CD14-positive monocyte (primary cell): Measurements from ENCODE around the gene MLLT3. TPM values are rescaled to one million over a fixed set of nuclear protein-coding genes. Genes with fewer than 3 reads are reported as not detected.

Experiments
- DNase-seq, 3 donors: peaks; one replicate each; pipeline ENCODE4 v3.0.0-alpha.2; 2011 to 2022
- H2AFZ ChIP-seq: 2 replicates; pipeline ENCODE4 v1.6.0; 2012; ENCODE audit warnings: mild to moderate bottlenecking, low read depth, low read length, inconsistent platforms; ENCODE audit not compliant: insufficient read depth, poor library complexity, severe bottlenecking
- H3K27ac ChIP-seq, 2 donors: 1 replicate in 1 of 2; 2 replicates in 1 of 2; pipeline ENCODE4 v1.5.1; 2012 to 2013; ENCODE audit warnings: low read length in 2 of 2, control low read depth in 1 of 2, inconsistent platforms in 1 of 2, low read depth in 1 of 2, mild to moderate bottlenecking in 1 of 2
- H3K27me3 ChIP-seq, 2 donors: one replicate each; pipeline versions ENCODE4 v1.6.0 to v1.6.1; 2011 to 2013; ENCODE audit warnings: low read length in 2 of 2; ENCODE audit not compliant: control insufficient read depth in 2 of 2, insufficient read depth in 2 of 2
- H3K36me3 ChIP-seq, 2 donors: replicated peaks in 1 of 2; 1 replicate in 1 of 2; 2 replicates in 1 of 2; pipeline versions ENCODE4 v1.5.1 to v1.6.1; 2012 to 2013; ENCODE audit warnings: low read length in 2 of 2, control low read depth in 1 of 2, inconsistent platforms in 1 of 2, mild to moderate bottlenecking in 1 of 2; ENCODE audit not compliant: insufficient read depth in 2 of 2, control insufficient read depth in 1 of 2
- H3K4me1 ChIP-seq, 2 donors: 1 replicate in 1 of 2; 2 replicates in 1 of 2; pipeline versions ENCODE4 v1.5.1 to v1.6.1; 2012 to 2013; ENCODE audit warnings: low read length in 2 of 2, control low read depth in 1 of 2, inconsistent platforms in 1 of 2, mild to moderate bottlenecking in 1 of 2, moderate library complexity in 1 of 2; ENCODE audit not compliant: insufficient read depth in 2 of 2, control insufficient read depth in 1 of 2
- H3K4me2 ChIP-seq: replicated peaks from 2 replicates; pipeline ENCODE3; 2012; ENCODE audit warnings: low read length, moderate library complexity, mild to moderate bottlenecking; ENCODE audit not compliant: poor library complexity, severe bottlenecking; ENCODE audit errors: extremely low read depth
- H3K4me3 ChIP-seq, 3 experiments: fragments of 200-600 bp in 1 of 3; sonication (generic) in 1 of 3; replicated peaks in 1 of 3; 1 replicate in 2 of 3; 2 replicates in 1 of 3; pipeline ENCODE4 v1.5.1; 2011 to 2013; ENCODE audit warnings: low read length in 3 of 3, mild to moderate bottlenecking in 3 of 3, control low read depth in 2 of 3, low read depth in 2 of 3, inconsistent platforms in 1 of 3, moderate library complexity in 1 of 3
- H3K79me2 ChIP-seq: 2 replicates; pipeline ENCODE4 v1.6.0; 2012; ENCODE audit warnings: mild to moderate bottlenecking, control low read depth, inconsistent platforms, low read length, moderate library complexity; ENCODE audit not compliant: insufficient read depth
- H3K9ac ChIP-seq: 2 replicates; pipeline ENCODE4 v1.6.0; 2017; ENCODE audit warnings: low read length, mild to moderate bottlenecking; ENCODE audit not compliant: insufficient read depth, poor library complexity, severe bottlenecking
- H3K9me3 ChIP-seq, 2 donors: replicated peaks in 1 of 2; 1 replicate in 1 of 2; 2 replicates in 1 of 2; pipeline versions ENCODE4 v1.5.1 to v1.6.1; 2012 to 2013; ENCODE audit warnings: low read length in 2 of 2, control low read depth in 1 of 2; ENCODE audit not compliant: control insufficient read depth in 1 of 2, insufficient read depth in 1 of 2
- H4K20me1 ChIP-seq: 2 replicates; pipeline ENCODE4 v1.6.0; 2012; ENCODE audit warnings: mild to moderate bottlenecking, low read length, control low read depth, moderate library complexity; ENCODE audit not compliant: insufficient read depth
- H3K27ac Mint-ChIP-seq, 7 donors: one replicate each; pipeline ENCODE4 v1.8.0; 2020; ENCODE audit warnings: mild to moderate bottlenecking in 7 of 7, mixed read lengths in 7 of 7, moderate library complexity in 6 of 7, inconsistent platforms in 2 of 7
- H3K27me3 Mint-ChIP-seq, 3 donors: one replicate each; pipeline ENCODE4 v1.8.0; 2021 to 2022; ENCODE audit warnings: low read depth in 3 of 3, mild to moderate bottlenecking in 3 of 3, mixed read lengths in 3 of 3, moderate library complexity in 3 of 3, inconsistent platforms in 1 of 3
- H3K36me3 Mint-ChIP-seq, 2 donors: one replicate each; pipeline ENCODE4 v1.8.0; 2020; ENCODE audit warnings: mixed read lengths in 2 of 2, inconsistent platforms in 1 of 2, mild to moderate bottlenecking in 1 of 2
- H3K4me1 Mint-ChIP-seq: one replicate; pipeline ENCODE4 v1.8.0; 2020; ENCODE audit warnings: mild to moderate bottlenecking, mixed read lengths
- H3K4me3 Mint-ChIP-seq, 2 donors: one replicate each; pipeline ENCODE4 v1.8.0; 2020; ENCODE audit warnings: mild to moderate bottlenecking in 2 of 2, mixed read lengths in 2 of 2, moderate library complexity in 1 of 2
- H3K9me3 Mint-ChIP-seq, 7 donors: one replicate each; pipeline ENCODE4 v1.8.0; 2020 to 2022; ENCODE audit warnings: mixed read lengths in 7 of 7, mild to moderate bottlenecking in 6 of 7, moderate library complexity in 6 of 7, inconsistent platforms in 2 of 7
- CTCF ChIP-seq: fragments of 200-600 bp; IDR thresholded peaks from one replicate; pipeline ENCODE4 v1.8.0; 2022; ENCODE audit warnings: antibody characterized with exemption, mild to moderate bottlenecking
- WGBS: methylation state at CpG from one replicate; pipeline ENCODE4 v1.1.5; 2013; ENCODE audit warnings: missing lambda C conversion rate; ENCODE audit not compliant: insufficient coverage; 5-methylcytosine and 5-hydroxymethylcytosine counted together
- intact Hi-C, 2 donors: fragments of 100-400 bp; cut with micrococcal nuclease; formaldehyde crosslinking; loops; one replicate each; pipeline versions ENCODE4 v1.15.0 to v1.15.1; 2023
- polyA plus RNA-seq, 3 donors: library from polyadenylated mRNA; depleted of rRNA in 1 of 3; unstranded in 2 of 3; stranded (reverse) in 1 of 3; fragments of 300-500 nt in 2 of 3; fragments of >200 nt in 1 of 3; fragmentation: Illumina TruSeq in 2 of 3; gene quantifications; 1 replicate in 2 of 3; 2 replicates in 1 of 3; pipeline ENCODE4 v1.2.3, GENCODE V29; 2012 to 2021

The MLLT3 gene
- polyA plus RNA-seq, 3 donors, result 0.81 to 2.3 (median 1.5) TPM

DNA sequence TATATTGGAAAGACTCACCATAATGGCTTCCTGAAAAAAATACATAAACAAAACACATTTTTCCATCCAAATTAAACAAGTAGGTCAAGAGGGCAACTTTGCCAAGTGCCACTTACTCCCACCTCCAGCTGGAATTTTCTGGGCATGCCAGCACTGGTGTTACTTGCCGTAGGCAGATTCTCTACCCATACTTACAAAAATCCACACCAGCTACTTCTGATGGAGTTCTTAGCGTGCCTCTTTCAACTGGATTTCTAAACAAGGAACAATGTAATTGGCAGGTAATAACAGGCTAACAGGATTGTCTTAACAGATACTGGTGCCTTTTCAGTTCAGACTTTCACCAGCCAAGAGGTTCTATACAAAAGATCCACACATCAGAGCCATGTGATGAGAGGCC, 301.4 kb downstream of the MLLT3 start:
- Histone ChIP-seq H3K4me1 (no peaks in the 10 kb centered on the region), H3K9me3 (no peaks in the 10 kb centered on the region), H3K9ac (no peak overlapping the region), H4K20me1 (no peaks in the 10 kb centered on the region), H3K27ac (no peak overlapping the region), H3K36me3 (no peaks in the 10 kb centered on the region), H2AFZ (no peak overlapping the region), H3K79me2 (no peaks in the 10 kb centered on the region), H3K4me3 (no peak overlapping the region), H3K4me2 (no peak overlapping the region), H3K27me3 (no peaks in the 10 kb centered on the region)
- WGBS, result no CpG with 5 or more reads among the region's 2 CpGs
- Mint-ChIP-seq H3K36me3 (no peaks in the 10 kb centered on the region), H3K4me3 (no peak overlapping the region), H3K27ac (no peak overlapping the region), H3K27me3 (peaks cover 0 to 3% (median 0%) of the 10 kb centered on the region in 3 donors), H3K4me1 (no peaks in the 10 kb centered on the region), H3K9me3 (peaks cover 0 to 6% (median 2%) of the 10 kb centered on the region in 7 donors)
- intact Hi-C loops, result no loop called here
- DNase-seq, result no peak
- TF ChIP-seq CTCF, result no peak

GRCh38 chr9:20319641-20320337, 302.5 kb downstream of the MLLT3 start:
- H3K79me2 ChIP-seq, result no peaks in the 10 kb centered on the region
- no peak overlapping the region for H3K27ac ChIP-seq
- H3K4me1 Mint-ChIP-seq, result no peaks in the 10 kb centered on the region
- H4K20me1 ChIP-seq, result no peaks in the 10 kb centered on the region
- no peaks in the 10 kb centered on the region for H3K27me3 ChIP-seq
- no peaks in the 10 kb centered on the region for H3K36me3 Mint-ChIP-seq
- intact Hi-C loops, result no loop called here
- no peaks in the 10 kb centered on the region for H3K36me3 ChIP-seq
- H3K4me2 ChIP-seq, result no peak overlapping the region
- 71% methylated on average over 1 of the region's 7 CpGs for WGBS
- TF ChIP-seq CTCF, result no peak
- no peak overlapping the region for H3K4me3 ChIP-seq
- no peaks in the 10 kb centered on the region for H3K4me1 ChIP-seq
- H3K27me3 Mint-ChIP-seq, result no peaks in the 10 kb centered on the region
- H3K4me3 Mint-ChIP-seq, result no peak overlapping the region
- H3K27ac Mint-ChIP-seq, result no peak overlapping the region
- H3K9ac ChIP-seq, result no peak overlapping the region
- peaks cover 0 to 4% (median 0%) of the 10 kb centered on the region in 7 donors for H3K9me3 Mint-ChIP-seq
- no peak overlapping the region for H2AFZ ChIP-seq
- DNase-seq, result no peak
- no peaks in the 10 kb centered on the region for H3K9me3 ChIP-seq
